ENCODE measurements around the gene MAPK6.
A peak's percentile ranks its signal among the peaks of the same experiment; 100 is the strongest.
"Not testable (repeated sequence)": the region's sequence is repeated elsewhere in the genome, so short reads cannot be mapped to it uniquely, and the experiment has no call there.

The MAPK6 gene

DNA sequence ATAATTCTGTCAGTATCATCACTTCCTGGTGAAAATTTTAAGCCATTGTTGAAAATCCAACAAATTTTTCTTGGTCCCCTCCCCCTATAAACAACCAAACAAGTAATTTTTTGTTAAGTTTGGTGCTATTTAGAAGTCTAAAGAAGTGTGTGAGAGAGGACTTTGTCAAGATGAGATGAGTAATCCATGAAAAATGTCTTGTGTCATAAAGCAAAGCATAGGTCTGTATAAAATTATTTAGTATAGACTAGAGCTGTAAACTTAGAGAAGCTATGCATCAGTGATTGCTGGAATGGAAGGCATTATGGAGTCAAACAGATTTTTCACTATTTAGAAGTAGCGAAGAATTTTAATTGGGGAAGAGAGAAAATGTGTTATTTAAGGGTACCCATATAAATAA is 31.4 kb downstream of the MAPK6 start:
- no peak for DNase-seq

DNA sequence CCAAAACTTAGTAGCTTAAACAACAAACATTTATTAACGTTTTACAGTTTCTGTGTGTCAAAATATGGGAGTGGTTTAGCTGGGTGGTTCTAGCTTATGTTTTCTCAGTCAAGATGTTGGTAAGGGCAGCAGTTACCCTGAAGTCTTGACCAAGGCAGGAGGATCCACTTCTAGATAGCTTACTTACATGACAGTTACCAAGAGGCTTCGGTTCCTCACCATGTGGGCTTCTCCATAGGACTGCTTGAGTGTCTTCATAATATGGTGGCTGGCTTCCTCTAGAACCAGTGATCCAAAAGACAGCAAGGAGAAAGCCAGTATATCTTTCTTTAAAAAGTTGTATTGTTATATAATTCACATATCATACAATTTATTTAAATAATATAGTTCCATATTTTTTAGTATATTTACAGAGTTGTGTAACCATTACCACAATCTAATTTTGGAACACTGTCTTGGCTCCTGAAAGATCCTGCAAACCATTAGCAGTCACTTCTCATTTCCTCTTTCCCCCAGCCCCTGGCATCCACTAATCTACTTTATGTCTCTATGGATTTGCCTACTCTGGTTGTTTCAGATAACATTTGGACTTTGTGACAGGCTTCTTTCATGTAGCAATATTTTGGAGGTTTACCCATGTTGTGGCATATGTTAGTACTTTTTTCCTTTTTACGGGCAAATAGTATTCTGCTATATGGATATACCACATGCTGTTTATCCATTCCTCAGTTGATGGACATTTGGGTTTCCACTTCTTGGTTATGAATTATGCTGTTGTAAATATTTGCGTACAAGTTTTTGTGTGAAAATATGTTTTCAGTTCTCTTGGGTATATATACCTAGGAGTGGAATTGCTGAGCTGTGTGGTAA is 33.3 kb downstream of the MAPK6 start:
- no peak for DNase-seq

DNA sequence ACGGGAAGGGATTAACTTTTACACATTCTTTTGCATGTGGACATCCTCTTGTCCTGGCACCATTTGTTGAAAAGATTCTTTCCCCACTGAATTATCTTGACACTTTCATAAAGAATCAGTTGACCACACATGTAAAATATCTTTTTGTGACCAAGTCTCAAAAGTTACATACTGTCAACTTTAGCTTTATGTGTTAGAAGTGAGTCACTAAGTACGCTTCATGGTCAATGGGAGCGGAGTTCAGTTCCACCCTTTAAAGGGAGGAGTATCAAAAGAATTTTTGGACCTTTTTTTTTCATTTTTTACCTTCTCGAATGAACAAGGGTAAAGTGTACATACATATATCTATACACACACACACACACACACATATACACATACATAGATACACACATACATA is 35.4 kb downstream of the MAPK6 start:
- no peak for DNase-seq

DNA sequence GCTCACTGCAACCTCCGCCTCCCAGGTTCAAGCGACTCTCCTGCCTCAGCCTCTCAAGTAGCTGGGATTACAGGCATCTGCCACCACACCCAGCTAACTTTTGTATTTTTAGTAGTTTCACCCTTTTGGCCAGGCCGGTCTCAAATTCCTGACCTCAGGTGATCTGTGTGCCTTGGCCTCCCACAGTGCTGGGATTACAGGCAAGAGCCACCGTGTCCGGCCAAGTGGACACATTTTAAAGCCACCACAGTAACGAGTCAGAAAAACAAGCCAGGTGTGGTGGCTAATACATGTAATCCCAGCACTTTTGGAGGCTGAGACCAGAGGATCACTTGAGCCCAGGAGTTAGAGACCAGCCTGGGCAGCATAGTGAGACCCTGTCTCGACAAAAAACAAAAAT is 35.8 kb downstream of the MAPK6 start:
- DNase-seq: not testable (repeated sequence)

DNA sequence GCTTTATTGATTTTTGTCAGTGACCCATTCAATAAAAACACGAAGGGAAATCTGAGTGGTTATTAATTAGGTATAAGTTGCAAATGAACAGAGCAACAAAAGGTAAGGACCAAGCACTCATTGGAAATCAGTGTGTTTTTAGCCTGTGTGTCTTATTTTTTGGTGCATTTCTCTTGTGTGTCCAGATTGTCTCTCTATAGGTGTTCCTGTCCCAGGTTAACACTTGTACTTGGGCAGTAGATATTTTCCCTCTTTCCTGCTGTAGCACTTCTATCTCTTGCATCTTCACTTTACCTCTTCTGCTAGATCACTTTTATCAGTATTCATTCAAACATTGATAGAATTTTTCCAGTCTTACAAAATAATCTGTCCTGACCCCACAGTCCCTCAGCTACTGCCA is 37.0 kb downstream of the MAPK6 start:
- no peak for DNase-seq

DNA sequence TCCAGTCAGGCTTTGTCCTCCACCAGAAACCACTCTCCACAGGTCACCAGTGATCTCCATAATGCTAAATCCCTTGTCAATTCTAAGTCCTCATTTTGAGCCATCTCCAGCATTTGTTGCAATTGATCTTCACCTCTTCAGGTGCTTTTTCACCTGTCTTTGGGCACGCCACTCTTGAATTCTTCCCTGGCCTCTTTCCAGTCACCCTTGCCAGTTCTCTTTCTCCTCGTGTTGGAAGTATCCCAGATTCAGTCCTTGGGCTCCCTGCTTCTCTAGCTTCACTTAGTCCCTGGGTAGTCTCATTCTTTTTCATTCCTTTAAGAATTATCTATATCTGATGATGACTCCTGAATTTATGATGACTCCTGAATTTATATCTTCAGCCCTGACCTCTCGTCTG is 37.5 kb downstream of the MAPK6 start:
- DNase-seq: no peak

DNA sequence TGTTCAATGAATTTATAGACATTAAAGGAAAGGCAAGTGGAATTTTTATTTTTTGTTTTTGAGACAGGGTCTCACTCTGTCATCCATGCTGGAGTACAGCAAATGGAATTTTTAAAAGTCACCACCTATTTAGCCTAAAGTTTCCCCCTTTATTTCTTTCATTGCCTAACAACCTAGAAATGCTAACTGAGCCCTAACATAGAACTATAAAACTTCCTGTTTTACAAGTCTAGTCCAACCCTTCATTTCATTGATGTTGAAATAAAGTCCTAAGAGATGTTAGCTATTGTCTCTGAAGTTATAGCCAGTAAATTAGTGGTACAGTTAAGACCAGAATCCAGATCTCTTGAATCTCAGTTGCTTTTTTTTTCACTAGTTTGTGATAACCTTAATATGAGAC is 39.0 kb downstream of the MAPK6 start:
- no peak for DNase-seq

DNA sequence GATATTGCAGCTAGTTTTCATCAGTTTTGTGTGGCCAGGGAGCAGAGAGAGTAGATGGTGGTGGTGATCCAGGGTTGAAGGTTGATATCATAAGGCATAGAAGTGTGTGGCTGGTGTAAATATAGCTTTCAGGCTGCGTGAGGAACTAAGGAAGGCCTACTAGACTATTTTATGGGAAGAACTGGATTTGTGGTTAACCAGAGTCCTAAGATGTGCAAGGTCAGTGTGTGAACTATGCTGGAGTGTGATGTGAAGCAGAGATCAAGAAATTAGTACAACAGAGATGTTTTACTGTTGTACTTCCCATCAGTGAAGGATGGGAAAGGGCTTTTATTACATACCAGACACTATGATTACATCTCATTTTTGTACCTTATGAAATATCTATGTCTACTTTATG is 41.5 kb downstream of the MAPK6 start:
- no peak for DNase-seq

DNA sequence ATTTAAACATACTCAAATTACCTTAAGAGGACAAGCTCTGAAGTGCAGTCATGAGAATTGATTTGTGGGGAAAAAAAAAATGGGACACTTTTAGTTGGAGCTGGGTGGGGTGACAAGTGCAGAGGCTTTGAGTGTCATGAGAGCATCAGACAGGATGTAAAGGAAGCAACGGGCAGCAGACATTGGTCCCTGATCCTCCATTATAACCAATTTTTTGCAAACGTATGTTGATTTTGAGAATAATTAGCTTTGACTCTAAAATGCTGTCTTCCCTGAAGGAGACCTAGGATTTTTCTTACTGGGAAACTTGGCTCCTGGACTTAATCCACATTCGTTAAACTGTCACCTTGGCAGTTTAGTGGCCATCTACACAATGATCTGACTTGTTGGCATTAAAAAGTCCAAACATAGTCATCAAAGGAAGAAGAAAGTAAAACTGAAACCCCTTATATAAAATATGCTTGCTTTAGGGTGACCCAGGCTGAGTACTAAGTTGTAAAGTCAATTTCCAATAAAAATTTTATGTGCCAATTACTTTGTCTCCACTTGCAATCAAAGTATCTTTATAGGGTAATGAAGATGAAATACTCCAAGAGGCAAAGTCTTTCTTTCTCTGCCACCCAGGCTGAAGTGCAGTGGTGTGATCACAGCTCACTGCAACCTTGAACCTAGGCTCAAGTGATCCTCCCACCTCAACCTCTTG is 48.0 kb downstream of the MAPK6 start:
- DNase-seq: no peak

DNA sequence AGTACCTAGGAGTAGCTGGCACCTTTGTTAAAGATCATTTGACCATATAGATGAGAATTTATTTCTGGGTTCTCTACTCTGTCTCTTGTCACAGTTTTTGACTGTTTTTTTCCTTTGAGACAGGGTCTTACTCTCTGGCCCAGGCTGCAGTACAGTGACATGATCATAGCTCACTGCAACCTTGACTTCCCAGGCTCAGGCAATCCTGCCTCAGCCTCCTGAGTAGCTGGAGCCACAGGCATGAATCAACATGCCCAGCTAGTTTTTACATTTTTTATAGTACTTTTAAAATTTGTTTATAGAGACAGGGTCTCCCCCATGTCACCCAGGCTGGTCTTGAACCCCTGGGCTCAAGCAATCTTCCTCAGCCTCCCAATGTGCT is 48.5 kb downstream of the MAPK6 start:
- no peak for DNase-seq

DNA sequence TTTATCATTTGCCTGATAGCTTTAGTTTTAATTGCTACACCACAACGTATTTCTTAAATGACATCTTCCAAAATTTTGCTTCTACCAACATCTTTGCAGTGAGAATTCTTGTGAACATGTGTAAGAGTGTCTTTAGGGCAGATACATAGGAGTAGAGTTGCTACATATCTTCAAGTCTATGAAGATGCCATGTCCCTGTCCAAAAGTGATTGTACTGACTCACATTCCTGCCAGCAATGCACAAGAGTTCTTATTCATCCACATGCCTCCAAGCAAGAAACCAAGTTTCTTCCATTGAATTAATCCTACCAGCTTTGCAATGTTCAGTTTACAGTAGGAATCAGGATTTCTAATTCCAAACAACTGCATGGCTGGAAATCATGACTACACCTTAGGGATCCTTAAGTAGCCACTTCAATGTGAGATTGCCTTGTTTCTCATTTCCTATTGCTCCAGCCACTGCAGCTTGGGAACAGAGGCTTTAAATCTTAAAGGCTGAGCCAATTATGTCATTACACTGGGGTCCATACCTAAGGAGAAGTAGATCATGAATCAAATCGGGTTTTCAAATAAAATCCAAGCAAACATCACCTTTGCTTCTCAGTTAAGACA is 49.1 kb downstream of the MAPK6 start:
- DNase-seq: no peak

DNA sequence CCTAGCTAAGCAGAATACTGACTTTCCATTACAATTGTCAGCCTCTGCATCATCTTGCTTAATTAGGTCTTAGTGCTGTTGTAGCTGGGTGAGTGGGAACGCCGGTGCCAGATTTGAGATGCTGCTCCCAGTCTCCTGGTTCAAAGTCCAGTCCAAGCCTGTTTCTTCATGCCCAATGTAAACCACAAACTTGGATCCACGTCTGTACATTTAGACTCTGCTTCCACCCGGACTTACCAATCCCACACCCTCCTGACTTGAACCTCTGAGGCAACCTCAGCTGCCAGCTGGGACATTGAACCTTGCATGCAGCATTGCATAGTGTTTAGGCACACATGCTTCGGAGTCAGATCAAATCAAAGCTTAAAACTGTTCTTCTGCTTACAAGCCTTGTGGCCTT is 50.5 kb downstream of the MAPK6 start:
- DNase-seq: no peak

DNA sequence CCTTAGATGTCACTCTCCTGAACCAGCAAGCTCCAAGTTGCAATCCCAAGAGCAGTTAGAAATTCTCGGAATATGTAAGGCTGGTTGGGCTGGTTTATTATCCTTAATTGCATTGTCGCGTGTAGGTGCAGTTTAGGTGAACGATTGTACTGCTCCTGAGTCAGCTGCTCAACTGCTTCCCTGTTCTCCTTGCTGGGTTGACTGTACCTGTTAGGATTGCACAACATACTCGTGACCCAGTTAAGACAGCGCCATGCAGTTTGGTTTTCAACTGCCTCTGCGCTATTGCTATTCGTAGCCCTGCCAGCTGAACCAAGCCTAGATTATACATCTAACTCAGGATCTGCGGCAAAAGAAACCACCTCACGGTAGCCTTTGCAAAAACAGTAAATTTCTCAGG is 52.6 kb downstream of the MAPK6 start:
- DNase-seq: no peak

DNA sequence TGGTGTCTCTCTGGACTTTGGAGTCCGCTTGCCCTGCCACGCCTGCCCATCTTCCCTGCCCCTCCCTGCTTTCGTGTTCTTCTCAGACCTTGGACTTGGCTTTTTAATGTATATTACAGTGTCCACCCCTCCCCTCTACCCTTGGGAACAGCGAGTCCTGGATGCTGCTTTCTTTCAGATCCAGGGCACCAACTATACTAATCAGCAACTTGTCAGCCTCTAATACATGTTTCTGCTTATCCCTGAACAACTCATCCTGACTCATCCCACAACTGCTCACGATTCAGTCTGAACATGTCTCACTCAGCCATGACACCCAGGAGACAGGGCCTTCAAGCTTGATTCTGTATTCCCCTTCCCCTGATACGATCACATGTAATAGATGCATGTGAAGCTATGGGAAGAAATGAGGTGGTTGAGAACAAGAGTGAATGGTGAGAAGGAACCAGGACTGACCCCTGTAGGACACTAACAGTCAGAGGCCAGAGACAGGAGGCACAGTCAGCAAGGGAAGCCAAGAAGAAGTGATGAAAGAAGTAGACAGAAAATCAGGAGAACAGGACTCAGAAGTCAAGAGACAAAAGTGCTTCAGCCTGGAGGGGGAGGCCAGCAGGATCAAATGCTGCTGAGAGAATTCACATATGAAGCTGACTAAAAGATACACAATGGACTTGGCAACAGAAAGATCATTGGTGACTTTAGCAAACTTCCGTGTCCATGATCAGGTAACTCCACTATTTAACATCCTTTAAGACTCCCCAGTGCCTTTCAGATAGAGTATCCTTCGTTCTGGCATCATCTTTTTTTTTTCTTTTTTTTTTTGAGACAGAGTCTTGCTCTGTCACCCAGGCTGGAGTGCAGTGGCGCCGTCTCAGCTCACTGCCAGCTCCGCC is 58.1 kb downstream of the MAPK6 start:
- no peak for DNase-seq

DNA sequence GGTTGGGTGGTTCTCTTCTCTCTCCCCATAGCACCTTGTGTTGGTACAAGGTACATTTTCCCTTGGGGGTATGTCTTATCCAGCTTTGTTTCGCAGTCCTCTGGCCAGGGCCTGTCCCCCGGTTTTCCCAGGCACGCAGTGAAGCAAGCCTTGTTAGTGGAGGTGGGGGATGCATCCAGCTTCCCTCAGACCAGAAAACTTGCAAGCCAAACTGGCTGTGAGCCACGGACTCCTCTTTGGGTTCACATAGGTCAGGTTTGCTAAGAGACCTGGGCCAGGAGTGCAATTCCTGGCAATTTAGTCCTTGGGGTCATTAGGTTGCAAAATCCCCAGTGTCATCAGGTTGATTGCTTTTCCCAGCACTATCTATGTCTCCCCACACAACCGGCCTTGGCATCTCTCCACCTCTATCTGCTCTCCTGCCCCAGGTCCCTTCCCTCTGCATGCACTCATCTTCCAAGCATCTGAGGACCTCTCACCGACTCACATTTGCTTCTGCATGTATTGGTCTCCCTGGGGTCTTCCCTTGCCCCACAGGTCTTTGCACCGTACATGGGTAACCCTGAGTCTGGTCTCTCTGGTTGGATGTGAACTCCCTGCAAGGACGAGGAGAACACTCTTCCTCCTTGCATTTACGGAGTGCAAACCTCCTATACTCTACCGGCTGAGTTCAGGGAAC is 59.3 kb downstream of the MAPK6 start:
- no peak for DNase-seq

DNA sequence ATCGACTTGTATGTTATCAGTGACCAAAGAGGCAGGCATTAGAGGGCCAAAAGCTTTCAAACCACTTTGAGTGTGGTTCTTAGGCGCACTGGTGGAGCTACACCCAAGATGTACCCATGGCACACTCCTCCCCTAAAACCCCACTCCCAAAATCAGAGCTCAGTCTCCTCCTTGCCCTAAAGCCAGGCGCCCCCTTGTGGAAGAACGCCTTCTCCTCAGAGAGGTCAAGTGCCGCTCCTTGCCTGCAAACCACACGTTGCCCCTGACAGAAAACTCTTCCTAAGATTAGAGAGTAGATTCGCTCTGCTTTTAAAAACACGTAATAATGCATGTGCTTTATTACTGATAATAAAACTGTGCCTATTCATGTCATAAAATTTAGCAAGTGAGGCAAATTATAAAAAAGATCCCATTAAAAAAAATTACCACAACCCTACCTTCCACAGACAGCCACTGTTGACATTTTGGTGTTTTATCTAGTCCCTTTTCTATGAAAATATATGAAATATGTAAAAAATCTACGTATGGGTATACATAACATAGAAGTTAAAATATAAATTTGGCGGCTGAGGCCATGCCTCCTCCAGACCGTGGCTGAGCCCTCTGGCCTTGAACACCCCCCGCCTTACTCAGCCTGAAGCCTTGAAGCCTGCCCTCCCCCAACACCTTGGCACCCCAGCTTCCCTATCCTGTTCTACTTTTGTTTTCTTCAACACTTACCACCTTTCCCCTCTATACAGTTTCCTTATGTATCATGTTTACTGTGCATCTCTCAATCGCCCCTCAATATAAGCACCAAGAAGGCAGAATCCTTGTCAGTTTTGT is 60.1 kb downstream of the MAPK6 start:
- DNase-seq: peak; percentile 54

DNA sequence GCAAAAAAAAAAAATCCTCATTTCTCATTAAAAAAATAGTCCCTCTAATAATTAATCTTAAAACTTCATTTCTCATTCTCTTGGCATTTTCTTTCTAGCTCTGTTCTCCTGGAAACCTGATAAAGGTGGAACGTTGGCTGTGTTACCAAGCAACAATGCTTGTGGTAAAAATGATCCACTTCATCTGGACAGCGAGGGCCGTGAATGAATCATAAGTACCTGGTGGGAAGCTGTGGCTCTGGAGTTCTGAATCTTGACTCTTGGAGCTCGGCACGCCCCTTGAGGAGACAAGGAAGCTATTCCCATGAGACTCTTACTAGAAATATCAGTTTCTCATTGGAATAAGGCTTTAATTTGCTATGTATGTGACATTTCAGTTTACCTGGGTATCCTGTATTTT is 61.0 kb downstream of the MAPK6 start:
- DNase-seq: no peak

DNA sequence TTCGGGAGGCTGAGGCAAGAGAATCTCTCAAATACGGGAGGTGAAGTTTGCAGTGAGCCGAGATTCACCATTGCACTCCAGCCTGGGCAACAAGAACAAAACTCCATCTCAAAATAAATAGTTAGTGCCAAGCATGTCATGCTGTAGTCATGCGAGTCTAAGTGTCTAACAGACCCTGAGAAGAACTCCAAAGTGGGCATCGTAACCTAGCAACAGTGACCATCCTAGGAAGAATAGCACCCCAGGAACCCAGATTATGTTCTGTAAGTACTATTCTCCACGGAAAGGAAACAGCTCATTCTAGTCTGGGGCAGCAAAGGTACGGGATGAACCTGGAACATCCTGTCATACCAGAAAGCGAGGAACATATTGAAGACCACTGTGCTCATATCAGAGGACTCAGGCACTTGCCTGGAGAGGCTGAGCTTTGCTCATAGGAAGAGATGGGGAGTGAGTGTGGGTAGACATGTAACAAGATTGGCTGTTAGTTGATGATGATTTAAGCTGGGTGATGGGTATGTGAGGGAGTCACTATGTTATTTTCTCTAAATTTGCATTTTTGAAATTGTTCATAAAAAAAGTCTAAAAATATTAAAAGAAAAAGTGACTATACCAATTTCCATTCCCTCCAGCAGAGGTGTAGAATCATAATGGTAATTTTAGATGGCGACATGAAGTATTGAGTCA is 61.8 kb downstream of the MAPK6 start:
- no peak for DNase-seq

DNA sequence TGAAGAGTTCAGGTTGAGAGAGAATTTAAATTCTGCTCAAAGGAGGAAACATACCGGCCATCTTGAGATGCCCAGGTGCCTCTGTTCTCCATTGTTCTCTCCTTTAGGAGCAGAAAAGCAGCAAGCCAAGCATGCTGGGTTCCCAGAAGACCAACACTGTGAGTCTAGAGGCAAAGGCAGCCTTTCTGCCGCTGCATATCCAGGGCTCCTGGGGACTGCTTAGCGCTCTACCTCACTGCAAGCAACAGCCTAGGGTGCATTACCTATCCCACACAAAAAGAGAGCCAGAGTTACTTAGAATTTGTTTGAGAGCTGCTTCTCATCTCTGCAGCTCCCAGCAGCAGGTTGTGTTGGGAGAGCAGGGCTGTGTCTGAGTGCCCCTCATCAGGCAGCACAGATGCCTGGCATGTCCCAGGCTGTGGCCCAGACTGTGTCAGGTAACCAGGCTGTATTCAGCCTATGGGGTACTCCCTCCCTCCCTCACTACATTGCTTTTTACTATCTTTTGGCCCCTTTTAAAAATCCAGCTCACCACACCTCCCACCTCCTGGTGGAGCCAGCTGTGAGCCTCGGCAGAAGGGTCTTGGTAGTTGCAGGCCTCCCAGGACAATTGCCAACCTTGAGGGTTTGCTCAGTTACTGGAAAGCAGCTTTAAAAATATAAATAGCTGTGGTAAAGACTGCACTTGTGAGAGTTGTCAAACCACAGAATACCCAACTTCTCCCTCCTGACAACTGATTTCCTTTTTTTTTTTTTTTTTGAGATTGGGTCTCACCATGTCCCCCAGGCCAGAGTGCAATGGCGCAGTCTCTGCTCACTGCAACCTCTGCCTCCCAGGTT is 63.4 kb downstream of the MAPK6 start:
- no peak for DNase-seq

DNA sequence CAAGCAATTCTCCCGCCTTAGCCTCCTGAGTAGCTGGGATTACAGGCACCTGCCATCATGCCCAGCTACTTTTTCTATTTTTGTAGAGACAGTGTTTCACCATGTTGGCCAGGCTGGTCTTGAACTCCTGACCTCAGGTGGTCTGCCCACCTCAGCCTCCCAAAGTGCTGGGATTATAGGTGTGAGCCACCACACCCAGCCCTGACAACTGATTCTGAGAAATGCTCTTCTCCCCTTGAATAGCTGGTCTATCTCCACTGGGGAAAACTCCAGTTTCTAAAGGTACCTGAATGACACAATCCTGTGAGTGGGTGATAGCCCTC is 64.0 kb downstream of the MAPK6 start:
- not testable (repeated sequence) for DNase-seq

Measured in NCI-H345 (cell line).